ENCODE data around the gene FRZB.

FRZB gene

GRCh38 chr2:182834293-182834692, 32.1 kb downstream of the FRZB start:
- no peak overlapping the region for H3K4me3 Mint-ChIP-seq

GRCh38 chr2:182833084-182833854, 33.2 kb downstream of the FRZB start:
- H3K36me3 Mint-ChIP-seq (ENCODE audit: low read depth): no peaks in the 10 kb centered on the region
- no peaks in the 10 kb centered on the region for H3K9me3 Mint-ChIP-seq
- peaks cover 28% of the 10 kb centered on the region for H3K27me3 Mint-ChIP-seq (ENCODE audit: low read depth)
- H3K27ac Mint-ChIP-seq: no peak overlapping the region
- no peaks in the 10 kb centered on the region for H3K4me1 Mint-ChIP-seq (ENCODE audit: low read depth)
- H3K4me3 Mint-ChIP-seq: no peak overlapping the region

More at GRCh38 chr2:182834293-182834692, 32.1 kb downstream of the FRZB start:
- Mint-ChIP-seq H3K36me3 (ENCODE audit: low read depth) (no peaks in the 10 kb centered on the region), H3K4me1 (ENCODE audit: low read depth) (no peaks in the 10 kb centered on the region), H3K27ac (no peak overlapping the region), H3K27me3 (ENCODE audit: low read depth) (peaks cover 30% of the 10 kb centered on the region), H3K9me3 (no peaks in the 10 kb centered on the region)

DNA sequence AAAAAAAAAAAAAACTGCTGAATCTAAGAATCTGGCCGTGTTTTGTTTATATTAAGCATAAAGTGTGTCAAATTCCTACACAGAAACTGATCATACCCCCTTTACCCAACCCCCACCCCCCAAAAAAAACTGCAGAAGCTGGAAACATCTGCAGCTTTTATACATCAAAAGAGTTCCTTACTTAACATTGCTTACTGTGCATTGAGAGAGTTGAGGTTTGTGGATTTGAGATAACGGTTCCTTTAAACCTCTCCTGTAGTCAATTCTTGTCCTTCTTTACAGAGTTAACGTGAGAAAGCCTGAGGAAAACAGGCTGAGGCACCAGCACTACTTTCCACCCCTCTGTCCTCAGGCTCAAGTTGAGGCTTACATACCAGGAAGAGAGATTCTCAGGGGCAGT, 34.5 kb downstream of the FRZB start:
- H3K27ac Mint-ChIP-seq: no peak overlapping the region
- H3K4me3 Mint-ChIP-seq: no peak overlapping the region
- H3K9me3 Mint-ChIP-seq: no peaks in the 10 kb centered on the region
- H3K36me3 Mint-ChIP-seq (ENCODE audit: low read depth): no peaks in the 10 kb centered on the region
- no peaks in the 10 kb centered on the region for H3K4me1 Mint-ChIP-seq (ENCODE audit: low read depth)
- H3K27me3 Mint-ChIP-seq (ENCODE audit: low read depth): peaks cover 19% of the 10 kb centered on the region

- no peak overlapping the region for H3K27ac Mint-ChIP-seq
- no peaks in the 10 kb centered on the region for H3K4me1 Mint-ChIP-seq (ENCODE audit: low read depth)
- H3K36me3 Mint-ChIP-seq (ENCODE audit: low read depth): no peaks in the 10 kb centered on the region
- H3K9me3 Mint-ChIP-seq: no peaks in the 10 kb centered on the region
- no peak overlapping the region for H3K4me3 Mint-ChIP-seq
- peaks cover 19% of the 10 kb centered on the region for H3K27me3 Mint-ChIP-seq (ENCODE audit: low read depth)
Measured at GRCh38 chr2:182831101-182831500, 35.3 kb downstream of the FRZB start.

DNA sequence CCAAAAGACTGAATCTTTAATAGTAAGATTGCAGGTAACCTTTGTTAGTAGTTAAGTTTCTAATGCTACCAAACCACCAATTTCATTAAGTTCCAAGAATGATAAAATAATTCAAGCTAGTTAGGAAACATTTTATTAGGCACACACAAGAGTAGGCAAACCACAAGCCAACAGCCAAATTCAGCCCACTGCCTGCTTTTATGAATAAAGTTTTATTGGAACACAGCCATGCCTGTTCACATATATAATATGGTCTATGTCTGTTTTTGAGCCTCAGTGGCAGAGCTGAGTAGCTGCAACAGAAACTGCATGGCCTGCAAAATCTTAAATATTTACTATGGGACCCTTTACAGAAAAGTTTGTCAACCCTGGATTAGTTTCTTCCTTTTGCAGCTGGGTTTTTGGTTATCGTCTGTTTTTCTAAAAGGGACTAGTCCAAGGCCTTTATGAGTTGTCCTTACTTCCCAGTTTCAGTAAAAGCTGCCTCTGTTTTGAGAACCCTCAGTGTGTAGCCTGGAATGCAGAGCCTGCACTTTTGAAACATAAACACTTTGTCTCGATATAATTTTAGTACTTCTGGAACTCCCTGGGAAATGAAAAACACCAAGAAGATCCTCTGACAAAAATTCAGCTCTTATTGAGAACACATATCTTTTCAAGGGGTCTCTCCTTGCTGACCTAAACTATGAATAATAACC, 39.1 kb downstream of the FRZB start:
- Mint-ChIP-seq H3K36me3 (ENCODE audit: low read depth) (no peaks in the 10 kb centered on the region), H3K27me3 (ENCODE audit: low read depth) (peaks cover 22% of the 10 kb centered on the region), H3K27ac (no peak overlapping the region), H3K4me1 (ENCODE audit: low read depth) (no peaks in the 10 kb centered on the region), H3K4me3 (no peak overlapping the region), H3K9me3 (no peaks in the 10 kb centered on the region)

- no peaks in the 10 kb centered on the region for H3K36me3 Mint-ChIP-seq (ENCODE audit: low read depth)
- no peak overlapping the region for H3K4me3 Mint-ChIP-seq
- no peaks in the 10 kb centered on the region for H3K9me3 Mint-ChIP-seq
- H3K27me3 Mint-ChIP-seq (ENCODE audit: low read depth): peaks cover 22% of the 10 kb centered on the region
- no peak overlapping the region for H3K27ac Mint-ChIP-seq
- no peaks in the 10 kb centered on the region for H3K4me1 Mint-ChIP-seq (ENCODE audit: low read depth)
Measured at GRCh38 chr2:182826496-182826895, 39.9 kb downstream of the FRZB start.

DNA sequence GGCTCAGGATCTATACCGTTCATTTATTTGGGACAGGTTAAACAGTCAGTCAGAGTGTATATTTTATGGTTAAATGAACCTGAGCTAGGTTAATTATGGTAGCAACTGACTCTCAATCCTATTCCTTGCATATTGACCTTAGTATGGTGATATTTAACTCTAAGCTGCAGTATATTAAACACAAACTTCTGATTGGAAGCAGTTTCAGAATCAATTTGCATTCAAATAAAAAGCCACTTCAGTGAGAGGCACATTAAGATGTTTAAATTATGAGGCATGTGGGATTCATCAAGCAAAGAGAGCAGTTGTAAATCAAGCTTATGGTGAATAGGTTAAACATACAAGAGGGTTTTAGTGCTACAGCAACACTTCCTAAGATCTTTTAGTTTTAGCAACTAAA, 40.4 kb downstream of the FRZB start:
- no peak overlapping the region for H3K4me3 Mint-ChIP-seq
- H3K27me3 Mint-ChIP-seq (ENCODE audit: low read depth): peaks cover 25% of the 10 kb centered on the region
- no peaks in the 10 kb centered on the region for H3K9me3 Mint-ChIP-seq
- no peak overlapping the region for H3K27ac Mint-ChIP-seq
- no peaks in the 10 kb centered on the region for H3K36me3 Mint-ChIP-seq (ENCODE audit: low read depth)
- no peaks in the 10 kb centered on the region for H3K4me1 Mint-ChIP-seq (ENCODE audit: low read depth)

- H3K4me3 Mint-ChIP-seq: no peak overlapping the region
- H3K36me3 Mint-ChIP-seq (ENCODE audit: low read depth): no peaks in the 10 kb centered on the region
- no peaks in the 10 kb centered on the region for H3K4me1 Mint-ChIP-seq (ENCODE audit: low read depth)
- peaks cover 27% of the 10 kb centered on the region for H3K27me3 Mint-ChIP-seq (ENCODE audit: low read depth)
- H3K27ac Mint-ChIP-seq: no peak overlapping the region
- no peaks in the 10 kb centered on the region for H3K9me3 Mint-ChIP-seq
Measured at GRCh38 chr2:182824767-182825158, 41.7 kb downstream of the FRZB start.

DNA sequence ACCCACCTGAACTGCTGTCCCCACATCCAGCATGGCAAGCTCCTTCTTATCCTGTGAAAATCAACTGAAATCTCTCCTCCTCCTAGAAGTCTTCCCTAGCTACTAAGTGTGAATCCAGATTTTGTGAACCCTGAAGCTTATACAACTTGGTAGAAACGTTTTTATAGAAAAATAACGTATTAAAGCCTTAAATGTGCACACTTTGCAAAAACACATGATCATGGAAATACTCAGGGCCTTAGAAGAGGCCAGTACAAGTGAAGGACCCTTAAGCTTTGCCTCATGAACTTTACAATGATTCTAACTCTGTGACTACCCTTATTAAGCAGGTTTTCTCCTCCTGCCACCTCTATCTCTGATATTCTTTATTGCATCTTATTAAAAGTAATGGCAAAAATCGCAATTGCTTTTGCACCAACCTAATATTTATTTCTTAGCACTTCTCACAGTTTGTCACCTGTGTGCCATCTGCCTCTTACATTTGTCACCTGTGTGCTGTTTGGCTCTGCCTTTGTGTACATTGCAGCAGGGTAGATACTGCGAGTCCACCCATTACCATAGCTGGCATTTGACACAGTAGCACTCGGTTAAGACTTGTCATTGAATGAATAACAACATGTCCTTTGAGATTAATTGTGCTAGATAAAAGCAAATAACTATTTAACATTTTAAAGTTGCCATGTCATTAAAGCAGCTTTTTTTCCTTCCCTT, 42.2 kb downstream of the FRZB start:
- H3K36me3 Mint-ChIP-seq (ENCODE audit: low read depth): no peaks in the 10 kb centered on the region
- no peaks in the 10 kb centered on the region for H3K4me1 Mint-ChIP-seq (ENCODE audit: low read depth)
- peaks cover 22% of the 10 kb centered on the region for H3K27me3 Mint-ChIP-seq (ENCODE audit: low read depth)
- H3K4me3 Mint-ChIP-seq: no peak overlapping the region
- no peak overlapping the region for H3K27ac Mint-ChIP-seq
- H3K9me3 Mint-ChIP-seq: no peaks in the 10 kb centered on the region

- H3K27ac Mint-ChIP-seq: no peak overlapping the region
Measured at GRCh38 chr2:182822733-182823132, 43.7 kb downstream of the FRZB start.

DNA sequence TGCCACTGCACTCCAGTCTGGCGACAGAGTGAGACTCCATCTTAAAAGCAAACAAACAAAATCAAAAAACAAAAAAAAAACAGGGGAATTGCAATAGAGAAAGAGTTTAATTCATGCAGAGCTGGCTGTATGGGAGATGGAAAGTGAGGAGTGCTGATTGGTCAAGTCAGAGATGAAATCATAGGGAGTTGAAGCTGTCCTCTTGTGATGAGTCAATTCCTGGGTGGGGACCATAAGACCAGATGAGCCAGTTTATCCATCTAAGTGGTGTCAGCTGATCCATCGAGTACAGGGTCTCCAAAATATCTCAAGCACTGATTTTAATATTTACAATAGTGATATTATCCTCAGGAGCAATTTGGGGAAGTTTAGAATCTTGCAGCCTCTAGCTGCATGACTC, 45.3 kb downstream of the FRZB start:
- Mint-ChIP-seq H3K36me3 (ENCODE audit: low read depth) (no peaks in the 10 kb centered on the region), H3K4me1 (ENCODE audit: low read depth) (no peaks in the 10 kb centered on the region), H3K27ac (no peak overlapping the region), H3K27me3 (ENCODE audit: low read depth) (peaks cover 12% of the 10 kb centered on the region), H3K9me3 (no peaks in the 10 kb centered on the region), H3K4me3 (no peak overlapping the region)

More at GRCh38 chr2:182822733-182823132, 43.7 kb downstream of the FRZB start:
- Mint-ChIP-seq H3K4me3 (no peak overlapping the region), H3K36me3 (ENCODE audit: low read depth) (no peaks in the 10 kb centered on the region), H3K9me3 (no peaks in the 10 kb centered on the region), H3K27me3 (ENCODE audit: low read depth) (peaks cover 12% of the 10 kb centered on the region), H3K4me1 (ENCODE audit: low read depth) (no peaks in the 10 kb centered on the region)

DNA sequence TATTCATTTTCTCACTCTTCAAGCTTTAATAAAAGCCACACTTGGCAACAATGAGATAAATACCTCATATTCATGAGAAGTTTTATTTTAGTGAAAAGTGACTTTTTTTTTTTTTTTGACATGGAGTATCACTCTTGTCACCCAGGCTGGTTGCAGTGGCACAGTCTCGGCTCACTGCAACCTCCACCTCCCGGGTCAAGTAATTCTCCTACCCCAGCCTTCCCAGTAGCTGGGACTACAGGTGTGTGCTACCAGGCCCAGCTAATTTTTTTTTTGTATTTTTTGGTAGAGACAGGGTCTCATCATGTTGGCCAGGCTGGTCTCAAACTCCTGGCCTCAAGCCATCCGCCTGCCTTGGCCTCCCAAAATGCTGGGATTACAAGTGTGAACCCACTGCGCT, 47.0 kb downstream of the FRZB start:
- H3K27me3 Mint-ChIP-seq (ENCODE audit: low read depth): peaks cover 16% of the 10 kb centered on the region
- H3K4me3 Mint-ChIP-seq: no peak overlapping the region

DNA sequence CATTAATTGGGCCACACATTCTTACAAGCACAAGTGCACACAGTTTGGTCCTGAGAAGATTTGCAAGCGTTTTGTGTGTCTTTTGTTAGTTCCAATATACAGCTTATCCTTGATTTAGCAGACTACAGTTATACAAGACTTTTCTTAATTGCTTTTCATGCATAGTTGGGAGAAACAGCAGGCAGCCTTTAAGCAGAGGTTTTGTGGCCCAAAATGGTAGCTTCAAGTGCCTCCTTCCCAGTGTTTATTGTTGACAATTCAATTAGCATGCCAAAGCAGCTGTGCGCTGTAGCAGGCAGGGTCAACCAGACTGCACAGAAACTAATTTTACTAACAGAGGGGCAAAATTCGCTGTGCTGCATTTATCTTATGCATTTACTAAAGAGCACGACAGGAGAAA, 47.5 kb downstream of the FRZB start:
- peaks cover 20% of the 10 kb centered on the region for H3K27me3 Mint-ChIP-seq (ENCODE audit: low read depth)
- no peak overlapping the region for H3K27ac Mint-ChIP-seq
- H3K36me3 Mint-ChIP-seq (ENCODE audit: low read depth): no peaks in the 10 kb centered on the region
- H3K4me1 Mint-ChIP-seq (ENCODE audit: low read depth): no peaks in the 10 kb centered on the region
- H3K9me3 Mint-ChIP-seq: no peaks in the 10 kb centered on the region
- H3K4me3 Mint-ChIP-seq: no peak overlapping the region

More for the DNA sequence above, 47.0 kb downstream of the FRZB start:
- Mint-ChIP-seq H3K9me3 (no peaks in the 10 kb centered on the region), H3K36me3 (ENCODE audit: low read depth) (no peaks in the 10 kb centered on the region), H3K27ac (no peak overlapping the region), H3K4me1 (ENCODE audit: low read depth) (no peaks in the 10 kb centered on the region)

DNA sequence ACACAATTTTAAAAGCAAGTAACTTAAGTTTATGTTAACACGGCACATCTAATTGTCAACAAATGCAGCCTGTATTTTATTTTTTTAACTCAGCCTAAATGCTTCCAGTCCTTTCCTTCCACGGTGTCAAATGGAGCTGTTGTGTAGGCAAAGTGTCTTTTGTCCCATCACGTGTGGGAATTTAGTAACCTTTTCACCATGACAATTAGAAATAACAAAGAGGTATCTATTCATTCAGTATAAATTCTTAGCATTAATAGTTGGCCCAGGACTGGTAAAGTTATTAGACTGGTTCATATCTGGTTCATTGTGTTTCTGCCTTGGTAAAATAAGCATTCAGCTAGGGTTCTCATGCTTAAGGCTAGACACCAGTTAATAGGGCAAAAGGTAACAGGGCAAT, 47.9 kb downstream of the FRZB start:
- Mint-ChIP-seq H3K4me3 (no peak overlapping the region), H3K9me3 (no peaks in the 10 kb centered on the region), H3K27ac (no peak overlapping the region), H3K4me1 (ENCODE audit: low read depth) (no peaks in the 10 kb centered on the region), H3K36me3 (ENCODE audit: low read depth) (no peaks in the 10 kb centered on the region), H3K27me3 (ENCODE audit: low read depth) (peaks cover 16% of the 10 kb centered on the region)

- H3K4me1 Mint-ChIP-seq (ENCODE audit: low read depth): no peaks in the 10 kb centered on the region
- H3K36me3 Mint-ChIP-seq (ENCODE audit: low read depth): no peaks in the 10 kb centered on the region
- no peak overlapping the region for H3K27ac Mint-ChIP-seq
- no peaks in the 10 kb centered on the region for H3K9me3 Mint-ChIP-seq
- peaks cover 14% of the 10 kb centered on the region for H3K27me3 Mint-ChIP-seq (ENCODE audit: low read depth)
- H3K4me3 Mint-ChIP-seq: no peak overlapping the region
Measured at GRCh38 chr2:182817558-182817957, 48.9 kb downstream of the FRZB start.

Measured in T-helper 1 cell treated with Interleukin-12 subunit alpha and Interleukin-12 subunit beta and Interleukin-4 antibody, amounts not matched to agents 30 μg/mL and 1 μg/mL, for 36 hours (primary cell).